ENCODE data around the gene THSD7B.

Gene THSD7B

GRCh38 chr2:137180012-137180411 lies 414.7 kb downstream of the THSD7B start:
- Histone ChIP-seq H4K91ac (ENCODE audit: low read depth, low read length) (no peak overlapping the region), H3K14ac (ENCODE audit: low read length) (no peak overlapping the region), H3K4ac (ENCODE audit: low read depth, low read length) (no peak overlapping the region), H3K27me3 (ENCODE audit: insufficient read depth, low read length) (no peaks in the 10 kb centered on the region), H2BK5ac (ENCODE audit: low read depth, low read length, poor library complexity) (no peak overlapping the region), H3K79me2 (ENCODE audit: control insufficient read depth, insufficient read depth, low read length, poor library complexity) (no peaks in the 10 kb centered on the region), H2BK12ac (ENCODE audit: low read length) (no peak overlapping the region), H2BK120ac (ENCODE audit: insufficient read depth, low read length, poor library complexity) (no peak overlapping the region), H4K8ac (ENCODE audit: low read depth, low read length) (no peak overlapping the region), H2AK5ac (ENCODE audit: low read length) (no peak overlapping the region), H3K9me3 (ENCODE audit: insufficient read depth, low read depth, low read length) (no peaks in the 10 kb centered on the region), H3K79me1 (ENCODE audit: low read length) (no peaks in the 10 kb centered on the region), H3K4me2 (ENCODE audit: low read length) (no peak overlapping the region), H3K27ac (ENCODE audit: low read depth, low read length) (no peak overlapping the region), H3K18ac (ENCODE audit: low read length) (no peak overlapping the region), H4K12ac (ENCODE audit: low read depth, low read length) (no peak overlapping the region), H3K23ac (ENCODE audit: low read length) (no peak overlapping the region), H3K36me3 (ENCODE audit: control insufficient read depth in 1 of 2, insufficient read depth in 2 of 2, low read length in 2 of 2) (no peaks in the 10 kb centered on the region), H3K4me3 (ENCODE audit: low read depth, low read length) (no peak overlapping the region), H3K9ac (ENCODE audit: low read length) (no peak overlapping the region), H3K4me1 (ENCODE audit: control insufficient read depth in 1 of 2, insufficient read depth in 2 of 2, low read length in 2 of 2) (no peaks in the 10 kb centered on the region), H2AFZ (ENCODE audit: insufficient read depth, low read length, poor library complexity) (no peak overlapping the region)
- no peak for DNase-seq
- no CpG with 5 or more reads among the region's 2 CpGs for WGBS (ENCODE audit: extremely low coverage, insufficient coverage, insufficient read length)

GRCh38 chr2:137181370-137181769 lies 416.0 kb downstream of the THSD7B start:
- no peak overlapping the region for H4K8ac ChIP-seq (ENCODE audit: low read depth, low read length)
- no peaks in the 10 kb centered on the region for H3K4me1 ChIP-seq (ENCODE audit: control insufficient read depth in 1 of 2, insufficient read depth in 2 of 2, low read length in 2 of 2)
- H3K18ac ChIP-seq (ENCODE audit: low read length) = no peak overlapping the region
- H3K4me2 ChIP-seq (ENCODE audit: low read length) = no peak overlapping the region
- H3K27me3 ChIP-seq (ENCODE audit: insufficient read depth, low read length) = no peaks in the 10 kb centered on the region
- no peaks in the 10 kb centered on the region for H3K9me3 ChIP-seq (ENCODE audit: insufficient read depth, low read depth, low read length)
- H2AFZ ChIP-seq (ENCODE audit: insufficient read depth, low read length, poor library complexity) = no peak overlapping the region
- H3K14ac ChIP-seq (ENCODE audit: low read length) = no peak overlapping the region
- no peak overlapping the region for H3K4ac ChIP-seq (ENCODE audit: low read depth, low read length)
- H2BK5ac ChIP-seq (ENCODE audit: low read depth, low read length, poor library complexity) = no peak overlapping the region
- no peaks in the 10 kb centered on the region for H3K36me3 ChIP-seq (ENCODE audit: control insufficient read depth in 1 of 2, insufficient read depth in 2 of 2, low read length in 2 of 2)
- H3K79me1 ChIP-seq (ENCODE audit: low read length) = no peaks in the 10 kb centered on the region
- no peak overlapping the region for H2BK12ac ChIP-seq (ENCODE audit: low read length)
- H2AK5ac ChIP-seq (ENCODE audit: low read length) = no peak overlapping the region
- WGBS (ENCODE audit: extremely low coverage, insufficient coverage, insufficient read length) = no CpG with 5 or more reads among the region's 1 CpG
- H3K4me3 ChIP-seq (ENCODE audit: low read depth, low read length) = no peak overlapping the region
- no peaks in the 10 kb centered on the region for H3K79me2 ChIP-seq (ENCODE audit: control insufficient read depth, insufficient read depth, low read length, poor library complexity)
- no peak for DNase-seq
- H4K91ac ChIP-seq (ENCODE audit: low read depth, low read length) = no peak overlapping the region
- no peak overlapping the region for H4K12ac ChIP-seq (ENCODE audit: low read depth, low read length)
- no peak overlapping the region for H3K27ac ChIP-seq (ENCODE audit: low read depth, low read length)
- no peak overlapping the region for H3K23ac ChIP-seq (ENCODE audit: low read length)
- H3K9ac ChIP-seq (ENCODE audit: low read length) = no peak overlapping the region
- H2BK120ac ChIP-seq (ENCODE audit: insufficient read depth, low read length, poor library complexity) = no peak overlapping the region

GRCh38 chr2:137182071-137182470 lies 416.7 kb downstream of the THSD7B start:
- Histone ChIP-seq H3K4me2 (ENCODE audit: low read length) (no peak overlapping the region), H3K4me1 (ENCODE audit: control insufficient read depth in 1 of 2, insufficient read depth in 2 of 2, low read length in 2 of 2) (no peaks in the 10 kb centered on the region), H3K36me3 (ENCODE audit: control insufficient read depth in 1 of 2, insufficient read depth in 2 of 2, low read length in 2 of 2) (no peaks in the 10 kb centered on the region), H3K4me3 (ENCODE audit: low read depth, low read length) (no peak overlapping the region), H3K14ac (ENCODE audit: low read length) (no peak overlapping the region), H2AK5ac (ENCODE audit: low read length) (no peak overlapping the region), H2BK120ac (ENCODE audit: insufficient read depth, low read length, poor library complexity) (no peak overlapping the region), H3K79me1 (ENCODE audit: low read length) (no peaks in the 10 kb centered on the region), H3K9ac (ENCODE audit: low read length) (no peak overlapping the region), H3K27ac (ENCODE audit: low read depth, low read length) (no peak overlapping the region), H4K91ac (ENCODE audit: low read depth, low read length) (no peak overlapping the region), H3K79me2 (ENCODE audit: control insufficient read depth, insufficient read depth, low read length, poor library complexity) (no peaks in the 10 kb centered on the region), H2AFZ (ENCODE audit: insufficient read depth, low read length, poor library complexity) (no peak overlapping the region), H3K27me3 (ENCODE audit: insufficient read depth, low read length) (no peaks in the 10 kb centered on the region), H3K18ac (ENCODE audit: low read length) (no peak overlapping the region), H4K8ac (ENCODE audit: low read depth, low read length) (no peak overlapping the region), H2BK5ac (ENCODE audit: low read depth, low read length, poor library complexity) (no peak overlapping the region), H3K23ac (ENCODE audit: low read length) (no peak overlapping the region), H4K12ac (ENCODE audit: low read depth, low read length) (no peak overlapping the region), H2BK12ac (ENCODE audit: low read length) (no peak overlapping the region), H3K9me3 (ENCODE audit: insufficient read depth, low read depth, low read length) (no peaks in the 10 kb centered on the region), H3K4ac (ENCODE audit: low read depth, low read length) (no peak overlapping the region)
- no peak for DNase-seq
- no CpG with 5 or more reads among the region's 3 CpGs for WGBS (ENCODE audit: extremely low coverage, insufficient coverage, insufficient read length)

GRCh38 chr2:137183206-137183898 lies 418.0 kb downstream of the THSD7B start:
- DNase-seq = no peak
- H3K9me3 ChIP-seq (ENCODE audit: insufficient read depth, low read depth, low read length) = no peaks in the 10 kb centered on the region
- H3K4ac ChIP-seq (ENCODE audit: low read depth, low read length) = no peak overlapping the region
- no peak overlapping the region for H2BK120ac ChIP-seq (ENCODE audit: insufficient read depth, low read length, poor library complexity)
- no peaks in the 10 kb centered on the region for H3K4me1 ChIP-seq (ENCODE audit: control insufficient read depth in 1 of 2, insufficient read depth in 2 of 2, low read length in 2 of 2)
- no peak overlapping the region for H2BK5ac ChIP-seq (ENCODE audit: low read depth, low read length, poor library complexity)
- no peaks in the 10 kb centered on the region for H3K36me3 ChIP-seq (ENCODE audit: control insufficient read depth in 1 of 2, insufficient read depth in 2 of 2, low read length in 2 of 2)
- H4K91ac ChIP-seq (ENCODE audit: low read depth, low read length) = no peak overlapping the region
- H2AFZ ChIP-seq (ENCODE audit: insufficient read depth, low read length, poor library complexity) = no peak overlapping the region
- WGBS (ENCODE audit: extremely low coverage, insufficient coverage, insufficient read length) = no CpG with 5 or more reads among the region's 3 CpGs
- H3K18ac ChIP-seq (ENCODE audit: low read length) = no peak overlapping the region
- no peak overlapping the region for H4K8ac ChIP-seq (ENCODE audit: low read depth, low read length)
- H3K79me1 ChIP-seq (ENCODE audit: low read length) = no peaks in the 10 kb centered on the region
- H3K14ac ChIP-seq (ENCODE audit: low read length) = no peak overlapping the region
- H3K23ac ChIP-seq (ENCODE audit: low read length) = no peak overlapping the region
- no peaks in the 10 kb centered on the region for H3K79me2 ChIP-seq (ENCODE audit: control insufficient read depth, insufficient read depth, low read length, poor library complexity)
- no peak overlapping the region for H3K4me2 ChIP-seq (ENCODE audit: low read length)
- H3K9ac ChIP-seq (ENCODE audit: low read length) = no peak overlapping the region
- H2AK5ac ChIP-seq (ENCODE audit: low read length) = no peak overlapping the region
- no peak overlapping the region for H3K4me3 ChIP-seq (ENCODE audit: low read depth, low read length)
- no peak overlapping the region for H3K27ac ChIP-seq (ENCODE audit: low read depth, low read length)
- no peak overlapping the region for H2BK12ac ChIP-seq (ENCODE audit: low read length)
- H4K12ac ChIP-seq (ENCODE audit: low read depth, low read length) = no peak overlapping the region
- H3K27me3 ChIP-seq (ENCODE audit: insufficient read depth, low read length) = no peaks in the 10 kb centered on the region

Data from trophoblast cell (in vitro differentiated cells and primary cell).